ENCODE results near the gene CDK7. TPM values are rescaled to one million over a fixed set of nuclear protein-coding genes. Genes with fewer than 3 reads are reported as not detected.

CDK7 gene
- total and polyA plus RNA-seq, 9 of the 15 experiments (the other 6 are each of a cell fraction or from before 2014, with no cell fraction given), result 41.7 to 143 (median 65.3) TPM

- TF ChIP-seq PBX2 (CRISPR knock-in tag; IDR thresholded peaks at IDR 0.05; ENCODE audit: low read depth), result no peak
- no peak for TF ChIP-seq PBX2 (tag; conservative IDR thresholded peaks at IDR 0.05; ENCODE audit: low read depth)
- TF ChIP-seq PKNOX1 (IDR thresholded peaks at IDR 0.05), result 0 out of 2 replicates have a peak, but pooled peaks have one; percentile 7
- TF ChIP-seq RNF2 (IDR thresholded peaks at IDR 0.05), result no peak
- TF ChIP-seq HNRNPL (IDR thresholded peaks at IDR 0.05; ENCODE audit: low read depth, low read length), result no peak
- no peak for TF ChIP-seq RB1 (IDR thresholded peaks at IDR 0.05; ENCODE audit: low read depth)
- TF ChIP-seq ZKSCAN3 (CRISPR knock-in tag; IDR thresholded peaks at IDR 0.05), result no peak
- no peak for TF ChIP-seq HMBOX1 (IDR thresholded peaks at IDR 0.05)
- TF ChIP-seq YY1 (IDR thresholded peaks at IDR 0.05; ENCODE audit: borderline replicate concordance in 1 of 3, control insufficient read depth in 1 of 3, extremely low read depth in 1 of 3, insufficient read depth in 3 of 3, insufficient read length in 1 of 3, insufficient replicate concordance in 2 of 3, low read depth in 1 of 3, low read length in 2 of 3), result no peak
- peak; percentile 41; the same call in 1 of the 2 replicates for TF ChIP-seq TFAP4 (CRISPR knock-in tag; IDR thresholded peaks at IDR 0.05; ENCODE audit: borderline replicate concordance)
- peak; percentile 96 for TF ChIP-seq FOSL1 (tag; conservative IDR thresholded peaks at IDR 0.05)
- TF ChIP-seq PHF8 (IDR thresholded peaks at IDR 0.05; ENCODE audit: borderline replicate concordance, low read length), result no peak
- TF ChIP-seq CBX3 (IDR thresholded peaks at IDR 0.05; ENCODE audit: borderline replicate concordance in 1 of 2, low read length in 2 of 2), result peak in 1 of 2 experiments; percentile 41; a peak in 1 of 3 replicates
- TF ChIP-seq MAFG (tag; conservative IDR thresholded peaks at IDR 0.05), result no peak
- no peak for TF ChIP-seq ZNF780A (CRISPR knock-in tag; IDR thresholded peaks at IDR 0.05)
- no peak for TF ChIP-seq HMGN3 (IDR thresholded peaks at IDR 0.05; ENCODE audit: borderline replicate concordance, extremely low read depth, insufficient read length, low read depth, low read length)
- TF ChIP-seq NBN (IDR thresholded peaks at IDR 0.05; ENCODE audit: low read depth), result no peak
- TF ChIP-seq EHMT2 (IDR thresholded peaks at IDR 0.05), result 0 out of 2 replicates have a peak, but pooled peaks have one; percentile 45
- TF ChIP-seq EZH2 (IDR thresholded peaks at IDR 0.05; ENCODE audit: borderline replicate concordance, low read depth, low read length), result no peak
- no peak for TF ChIP-seq PHF21A (IDR thresholded peaks at IDR 0.05; ENCODE audit: borderline replicate concordance, low read depth)
- no peak for TF ChIP-seq GMEB1 (CRISPR knock-in tag; IDR thresholded peaks at IDR 0.05)
Measured at GRCh38 chr5:69213513-69214215, 21.0 kb upstream of the CDK7 start (continued).

All from K562 (cell line).